GM21529 (cell line): ENCODE measurements around the gene B4GAT1.
"Not testable (repeated sequence)": the region's sequence is repeated elsewhere in the genome, so short reads cannot be mapped to it uniquely, and the experiment has no call there.

Experiments
- ATAC-seq: cut with Tn5 transposase; IDR thresholded peaks from one replicate; pipeline ENCODE4 v1.9.1; 2021; ENCODE audit not compliant: unreplicated experiment

Gene B4GAT1

DNA sequence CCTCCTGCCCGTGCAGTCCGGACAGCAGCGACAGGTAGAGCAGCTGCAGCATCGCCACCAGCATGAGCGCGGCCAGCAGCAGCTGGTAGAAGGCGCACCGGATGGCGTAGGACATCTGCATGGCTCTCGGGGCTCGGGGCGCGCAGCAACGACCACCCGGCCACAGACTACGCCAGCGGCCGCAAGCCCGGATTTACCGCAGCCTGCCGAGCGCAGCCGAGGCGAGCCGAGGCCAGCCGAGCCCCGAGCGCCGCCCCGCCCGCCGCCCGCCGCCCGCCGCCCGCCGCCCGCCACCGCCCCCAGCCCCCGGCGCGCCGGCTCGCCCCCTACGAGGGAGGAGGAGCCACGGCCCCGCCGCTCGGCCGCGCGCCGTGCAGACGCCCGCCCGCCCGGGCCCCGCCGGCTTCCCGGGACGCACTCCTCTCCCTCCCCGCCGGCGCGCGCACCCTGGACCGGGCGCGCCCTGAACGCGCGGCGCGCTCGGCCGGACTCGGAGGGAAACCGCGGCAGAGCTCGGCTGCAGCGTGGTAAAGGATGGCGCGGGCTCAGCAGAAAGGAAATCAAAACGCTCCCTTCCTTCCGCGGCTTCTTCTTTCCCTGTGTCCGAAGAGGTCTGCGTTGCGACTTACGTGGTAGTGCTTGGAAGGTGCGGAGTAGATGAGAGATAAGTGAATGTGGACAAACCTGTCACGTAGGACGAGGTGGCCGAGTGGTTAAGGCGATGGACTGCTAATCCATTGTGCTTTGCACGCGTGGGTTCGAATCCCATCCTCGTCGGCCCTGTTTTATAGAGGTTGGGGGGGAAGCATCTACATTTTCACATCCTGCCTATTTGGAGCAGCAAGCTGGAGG, at the start of gene B4GAT1:
Gene B4GAT1 (minus strand): TSS at position 205 of the 852 bp plus-strand sequence. CDS start 84 bp downstream, at position 121.
- ATAC-seq, result peak; percentile 36

- no peak for ATAC-seq
Observed at GRCh38 chr11:66393954-66394353, 46.5 kb upstream of the B4GAT1 start.

- ATAC-seq, result no peak
Observed at GRCh38 chr11:66391322-66391721, 43.9 kb upstream of the B4GAT1 start.

DNA sequence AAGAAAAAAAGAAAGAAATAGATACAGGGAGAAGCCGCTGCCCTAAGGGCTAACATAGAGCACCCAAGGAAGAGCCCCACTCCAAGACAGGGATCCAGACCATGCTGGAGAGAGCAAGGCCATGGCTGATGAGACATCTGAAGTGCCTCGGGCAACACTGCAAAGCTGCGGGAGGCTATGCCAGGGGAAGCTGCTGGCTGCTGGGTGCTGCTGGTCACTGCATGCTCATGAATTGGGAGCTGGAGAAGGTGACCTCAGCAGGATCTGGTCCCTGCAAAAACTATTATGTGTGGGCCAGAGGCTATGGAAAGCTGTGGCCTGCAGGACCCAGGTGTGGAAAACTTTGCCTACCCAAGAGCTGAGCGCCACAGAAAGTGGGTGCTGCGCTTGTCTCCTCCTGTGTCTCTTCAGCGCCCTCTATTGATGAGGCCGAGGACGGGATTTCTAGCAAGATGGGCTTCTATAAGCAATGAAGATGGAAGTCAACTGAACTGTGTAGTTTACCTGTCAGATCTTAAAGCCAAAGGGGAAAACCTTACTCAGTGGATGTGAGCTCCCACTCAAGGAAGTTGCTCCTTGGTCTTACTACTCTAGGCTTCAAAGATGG, 41.5 kb upstream of the B4GAT1 start:
- ATAC-seq, result no peak

- no peak for ATAC-seq
Observed at GRCh38 chr11:66386171-66387069, 39.0 kb upstream of the B4GAT1 start.

- ATAC-seq, result not testable (repeated sequence)
Observed at GRCh38 chr11:66384316-66384715, 36.9 kb upstream of the B4GAT1 start.

DNA sequence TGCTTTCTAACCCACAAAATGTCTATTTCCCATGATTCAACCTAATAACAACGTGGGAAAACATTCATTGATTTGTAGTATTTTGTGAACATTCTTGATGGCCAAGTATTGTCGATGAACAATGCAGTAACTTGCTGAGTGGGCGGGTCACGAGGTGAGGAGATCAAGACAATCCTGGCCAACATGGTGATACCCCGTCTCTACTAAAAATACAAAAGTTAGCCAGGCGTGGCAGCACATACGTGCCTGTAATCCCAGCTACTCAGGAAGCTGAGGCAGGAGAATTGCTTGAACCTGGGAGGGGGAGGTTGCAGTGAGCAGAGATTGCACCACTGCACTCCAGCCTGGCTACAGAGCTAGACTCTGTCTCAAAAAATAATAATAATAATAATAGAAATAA, 32.8 kb upstream of the B4GAT1 start:
- not testable (repeated sequence) for ATAC-seq

- not testable (repeated sequence) for ATAC-seq
Observed at GRCh38 chr11:66373690-66374287, 26.4 kb upstream of the B4GAT1 start.

DNA sequence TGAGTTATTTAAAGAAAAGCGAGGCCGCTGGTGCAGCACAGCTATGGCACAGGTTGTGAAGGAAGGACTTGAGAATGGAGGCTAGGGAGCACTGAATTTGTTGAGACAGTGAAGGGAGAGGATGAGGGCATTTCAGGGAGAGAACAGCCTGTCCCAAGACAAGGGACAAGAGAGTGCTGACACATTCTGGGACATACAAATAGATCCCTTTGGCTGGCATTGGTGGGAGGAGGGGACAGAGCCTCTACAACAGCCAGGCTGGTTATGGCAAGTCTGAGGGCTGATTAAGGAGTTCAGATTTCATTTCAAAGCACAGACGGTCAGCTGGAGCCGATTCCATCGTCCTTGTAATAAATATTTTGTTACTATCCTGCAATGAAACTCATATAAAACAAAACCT, 25.8 kb upstream of the B4GAT1 start:
- ATAC-seq, result no peak

DNA sequence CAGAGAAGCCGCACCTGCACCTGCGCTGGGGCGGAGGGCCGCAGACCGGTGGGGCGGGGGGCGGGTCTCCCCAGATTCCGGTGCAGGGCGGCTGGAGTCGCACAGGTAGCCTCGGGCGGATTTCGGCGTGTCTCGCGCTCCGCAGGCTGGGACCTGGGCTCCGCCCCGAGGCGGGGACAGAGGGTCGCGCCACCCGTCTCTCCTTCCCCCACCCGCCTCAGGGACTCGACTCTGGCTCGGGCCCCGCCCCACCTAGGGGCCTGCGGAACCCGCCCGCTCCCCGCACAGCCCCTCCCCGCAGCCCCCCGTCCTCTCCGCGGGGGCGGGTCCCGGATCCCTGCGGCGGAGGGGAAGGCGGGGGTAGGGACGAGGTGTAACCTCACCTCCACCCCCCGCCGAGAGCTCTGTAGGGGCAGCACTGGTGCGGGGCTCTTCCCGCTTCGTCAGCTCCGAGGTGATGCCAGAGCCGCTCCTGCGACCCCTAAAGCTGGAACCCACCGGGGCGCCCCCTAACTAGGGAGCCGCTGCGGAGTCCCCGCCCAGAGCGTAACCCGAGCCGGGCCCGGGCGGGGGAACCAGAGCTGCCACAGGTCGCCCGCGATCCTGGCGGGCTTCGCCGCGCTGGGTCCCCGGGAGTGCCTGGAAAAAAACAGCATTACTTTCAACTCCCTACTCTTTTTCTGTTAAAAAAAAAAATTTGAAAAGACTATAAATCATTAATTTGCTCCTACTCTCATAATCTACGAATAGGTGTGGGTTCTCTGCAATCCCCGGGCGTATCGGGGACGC, 24.4 kb upstream of the B4GAT1 start, which contains the start of gene SLC29A2:
Gene SLC29A2 (minus strand): TSS at position 134 of the 789 bp plus-strand sequence. CDS start 169 bp downstream, outside the sequence.
- peak; percentile 75 for ATAC-seq

- no peak for ATAC-seq
Observed at GRCh38 chr11:66369073-66369894, 21.9 kb upstream of the B4GAT1 start.

- no peak for ATAC-seq
Observed at GRCh38 chr11:66368484-66368883, 21.1 kb upstream of the B4GAT1 start.

DNA sequence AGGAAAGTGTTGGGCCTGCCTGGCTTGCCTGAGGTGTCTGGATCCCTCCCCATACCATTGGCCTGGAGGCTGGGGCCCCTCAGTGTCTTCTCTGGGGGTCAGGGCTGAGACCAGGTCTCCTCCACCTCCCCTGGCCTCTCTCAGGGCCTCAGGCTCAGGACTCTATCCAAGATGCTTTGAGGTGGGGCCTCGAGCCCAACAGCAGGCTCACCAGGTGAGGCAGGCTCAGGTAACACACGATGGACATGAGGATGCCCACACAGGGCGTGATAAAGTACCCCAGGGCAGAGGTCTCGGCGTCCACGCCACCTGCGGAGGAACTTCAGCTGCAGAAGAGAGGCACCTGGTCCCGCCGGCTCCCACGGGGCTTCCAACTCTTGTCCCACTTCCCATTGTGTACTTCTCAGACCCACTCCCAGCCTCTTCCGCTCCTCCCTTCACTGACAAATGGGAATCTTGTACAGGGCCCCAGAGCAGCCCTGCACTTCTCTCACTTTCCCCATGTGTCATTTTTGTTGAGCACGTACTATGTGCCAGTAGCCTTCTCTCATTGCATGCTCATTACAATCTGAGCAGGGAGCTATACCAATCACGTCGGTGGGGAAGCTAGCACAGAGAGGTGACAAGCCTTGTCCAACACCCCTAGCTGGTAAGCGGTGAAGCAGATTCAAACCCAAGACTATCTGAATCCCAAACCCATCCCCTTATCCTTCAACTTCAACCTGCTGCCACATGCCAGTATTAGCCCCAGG, 20.3 kb upstream of the B4GAT1 start:
- ATAC-seq, result no peak

DNA sequence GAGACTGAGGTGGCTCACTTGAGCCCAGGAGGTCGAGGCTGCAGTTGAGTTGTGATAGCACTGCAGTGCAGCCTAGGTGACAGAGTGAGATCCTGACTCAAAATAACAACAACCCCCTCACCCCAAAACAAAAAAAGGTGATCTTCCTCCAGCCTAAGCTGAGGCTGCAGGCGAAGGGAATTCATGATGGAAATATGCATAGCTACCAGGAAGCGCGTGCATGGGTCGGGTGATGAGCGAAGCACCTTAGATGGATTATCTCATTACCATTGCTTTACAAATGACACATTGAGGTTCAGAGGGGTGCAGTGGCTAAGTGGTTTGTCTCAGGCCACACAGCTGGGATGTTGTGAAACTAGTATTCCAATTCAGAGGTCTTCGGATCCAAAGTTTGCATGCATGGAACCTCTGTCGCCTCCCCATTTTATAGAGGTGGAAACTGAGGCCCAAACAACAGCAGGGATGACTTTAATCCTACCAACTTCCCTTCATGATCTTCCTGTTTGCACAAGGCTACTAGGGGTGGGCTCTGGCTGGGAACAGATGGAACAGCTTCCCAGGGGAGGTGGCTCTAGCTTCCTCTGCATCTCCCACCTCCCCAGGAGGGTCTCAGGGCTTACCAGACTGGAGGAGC, 19.5 kb upstream of the B4GAT1 start:
- ATAC-seq, result no peak

- no peak for ATAC-seq
Observed at GRCh38 chr11:66365711-66366619, 18.5 kb upstream of the B4GAT1 start.

DNA sequence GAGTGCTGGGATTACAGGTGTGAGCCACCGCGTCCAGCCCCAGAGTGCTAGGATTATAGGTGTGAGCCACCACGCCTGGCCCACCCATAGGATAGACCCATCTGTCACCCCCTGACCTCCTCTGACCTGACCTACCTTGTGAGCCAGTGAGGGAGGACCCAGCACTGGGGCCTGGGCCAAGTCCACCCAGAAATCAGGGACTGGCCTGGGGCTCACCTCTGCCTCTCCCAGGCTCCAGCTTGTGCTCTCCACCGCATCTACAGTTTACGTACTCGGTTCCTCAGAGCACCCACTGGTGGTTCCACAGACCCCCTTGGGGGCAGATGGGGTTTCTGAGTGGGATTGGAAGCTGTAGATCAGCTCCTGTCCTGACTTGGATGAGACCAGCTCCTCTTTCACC, 17.7 kb upstream of the B4GAT1 start:
- no peak for ATAC-seq
